ENCODE data around the gene NTSR1.

Gene NTSR1

DNA sequence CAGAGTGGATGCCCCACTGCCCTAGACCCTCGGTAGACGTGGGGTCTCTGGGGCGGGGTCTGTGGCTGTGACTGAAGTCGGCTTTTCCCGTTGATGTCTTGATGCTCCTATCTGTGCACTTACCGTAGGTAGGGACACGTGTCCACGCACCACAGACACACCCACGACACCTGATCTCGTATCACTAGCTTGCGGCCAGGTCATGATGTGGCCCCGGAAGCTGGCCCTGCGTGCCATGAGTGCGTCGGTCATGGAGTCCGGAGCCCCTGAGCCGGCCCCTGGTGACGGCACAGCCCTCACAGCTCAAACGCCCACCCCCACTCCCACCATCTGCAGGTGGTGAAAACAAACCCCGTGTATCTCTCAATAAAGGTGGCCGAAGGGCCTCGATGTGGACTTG, 53.7 kb downstream of the NTSR1 start:
- DNase-seq (ENCODE audit: extremely low read depth, low read depth), result no peak
- TF ChIP-seq, protein P1, sequence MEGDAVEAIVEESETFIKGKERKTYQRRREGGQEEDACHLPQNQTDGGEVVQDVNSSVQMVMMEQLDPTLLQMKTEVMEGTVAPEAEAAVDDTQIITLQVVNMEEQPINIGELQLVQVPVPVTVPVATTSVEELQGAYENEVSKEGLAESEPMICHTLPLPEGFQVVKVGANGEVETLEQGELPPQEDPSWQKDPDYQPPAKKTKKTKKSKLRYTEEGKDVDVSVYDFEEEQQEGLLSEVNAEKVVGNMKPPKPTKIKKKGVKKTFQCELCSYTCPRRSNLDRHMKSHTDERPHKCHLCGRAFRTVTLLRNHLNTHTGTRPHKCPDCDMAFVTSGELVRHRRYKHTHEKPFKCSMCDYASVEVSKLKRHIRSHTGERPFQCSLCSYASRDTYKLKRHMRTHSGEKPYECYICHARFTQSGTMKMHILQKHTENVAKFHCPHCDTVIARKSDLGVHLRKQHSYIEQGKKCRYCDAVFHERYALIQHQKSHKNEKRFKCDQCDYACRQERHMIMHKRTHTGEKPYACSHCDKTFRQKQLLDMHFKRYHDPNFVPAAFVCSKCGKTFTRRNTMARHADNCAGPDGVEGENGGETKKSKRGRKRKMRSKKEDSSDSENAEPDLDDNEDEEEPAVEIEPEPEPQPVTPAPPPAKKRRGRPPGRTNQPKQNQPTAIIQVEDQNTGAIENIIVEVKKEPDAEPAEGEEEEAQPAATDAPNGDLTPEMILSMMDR (IDR thresholded peaks at IDR 0.05; ENCODE audit: low read depth, low read length), result no peak

DNA sequence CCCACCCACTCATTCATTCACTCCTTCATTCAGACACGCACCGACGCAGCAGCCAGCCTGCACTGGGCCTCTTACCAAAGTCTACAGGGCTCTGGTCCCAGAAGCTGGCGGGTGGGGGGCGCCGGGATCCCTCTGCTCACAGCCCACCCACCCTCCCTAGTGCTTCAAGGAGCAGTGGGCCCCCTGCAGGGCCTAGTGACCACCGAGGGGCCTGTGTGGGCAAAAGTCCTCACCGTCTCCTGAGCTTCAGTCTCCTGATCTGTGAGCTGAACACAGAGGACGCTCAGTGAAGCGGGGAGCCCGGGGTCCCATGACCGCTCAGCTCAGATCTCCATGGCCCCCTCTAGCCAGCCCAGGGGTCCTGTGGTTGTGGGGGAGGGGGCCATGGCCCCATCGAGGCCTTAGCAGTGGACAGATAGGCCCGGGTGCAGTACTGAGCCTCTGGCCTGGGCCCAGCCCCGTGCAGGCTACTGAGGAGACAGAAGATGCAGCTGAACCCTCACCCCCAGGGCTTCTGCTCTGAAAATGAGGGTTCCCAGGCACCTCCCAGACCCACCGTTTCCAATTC, 54.2 kb downstream of the NTSR1 start:
- TF ChIP-seq, protein P1 (IDR thresholded peaks at IDR 0.05; ENCODE audit: low read depth, low read length), result no peak
- no peak for DNase-seq (ENCODE audit: extremely low read depth, low read depth)

GRCh38 chr20:62763404-62763803, 54.8 kb downstream of the NTSR1 start:
- no peak for DNase-seq (ENCODE audit: extremely low read depth, low read depth)
- TF ChIP-seq, protein P1 (IDR thresholded peaks at IDR 0.05; ENCODE audit: low read depth, low read length), result no peak

GRCh38 chr20:62764156-62764935, 55.7 kb downstream of the NTSR1 start:
- TF ChIP-seq, protein P1 (IDR thresholded peaks at IDR 0.05; ENCODE audit: low read depth, low read length), result no peak
- no peak for DNase-seq (ENCODE audit: extremely low read depth, low read depth)

DNA sequence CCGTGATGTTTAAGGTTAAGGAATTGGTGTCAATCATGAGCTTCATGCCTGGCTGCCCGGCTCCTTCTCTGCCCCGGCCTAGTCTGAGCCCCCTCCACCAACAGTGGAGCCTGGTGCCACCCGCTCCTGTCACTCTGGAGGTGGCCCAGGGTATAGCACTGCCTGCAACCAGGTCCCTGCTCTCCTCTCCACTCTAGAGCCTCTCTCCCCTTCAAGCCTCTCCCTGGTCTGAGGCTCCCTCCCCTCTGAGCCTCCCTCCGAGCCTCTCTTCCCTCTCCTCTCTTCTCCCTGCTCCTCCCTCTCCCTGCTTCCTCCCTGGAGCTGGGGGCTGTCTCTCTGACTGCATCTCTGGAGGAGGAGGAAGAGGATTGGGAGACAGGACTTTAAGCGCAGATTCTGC, 56.4 kb downstream of the NTSR1 start:
- TF ChIP-seq, protein P1 (IDR thresholded peaks at IDR 0.05; ENCODE audit: low read depth, low read length), result no peak
- DNase-seq (ENCODE audit: extremely low read depth, low read depth), result no peak

GRCh38 chr20:62765432-62766070, 56.9 kb downstream of the NTSR1 start:
- no peak for DNase-seq (ENCODE audit: extremely low read depth, low read depth)
- TF ChIP-seq, protein P1 (IDR thresholded peaks at IDR 0.05; ENCODE audit: low read depth, low read length), result no peak

DNA sequence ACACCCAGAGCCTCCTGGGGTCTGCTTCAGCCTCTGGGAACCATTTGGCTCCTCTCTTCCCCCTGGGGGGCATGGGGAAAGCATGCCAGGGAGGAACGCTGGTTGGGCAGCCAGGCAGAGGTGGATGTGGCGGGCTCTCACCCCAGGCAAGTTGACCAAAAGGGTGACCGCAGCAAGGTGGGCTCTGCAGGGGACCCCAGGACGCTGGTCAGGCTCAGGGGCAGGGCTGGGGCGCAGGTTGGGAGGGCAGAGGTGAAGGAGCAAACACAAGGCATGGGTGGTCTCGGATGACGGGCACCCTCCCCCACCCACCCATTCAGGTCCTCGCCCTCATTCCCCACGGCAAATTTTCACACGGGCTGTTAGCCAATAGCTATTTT, 57.4 kb downstream of the NTSR1 start:
- TF ChIP-seq, protein P1 (IDR thresholded peaks at IDR 0.05; ENCODE audit: low read depth, low read length), result no peak
- DNase-seq (ENCODE audit: extremely low read depth, low read depth), result no peak

Measured in AG09319 (cell line).